Activated effector memory CD4-positive, alpha-beta T cell treated with Interleukin-2 at 50 U/mL for 16 hours (primary cell): ENCODE measurements around the gene NR2E3.

ENCODE experiments used
- DNase-seq: peaks from one replicate; pipeline ENCODE4 v3.0.0-alpha.2; 2020

The NR2E3 gene

GRCh38 chr15:71792521-71792920 is 17.8 kb upstream of the NR2E3 start:
- DNase-seq = no peak

- no peak for DNase-seq
These were observed 11.7 kb upstream of the NR2E3 start for GRCh38 chr15:71798641-71799040.

- no peak for DNase-seq
These were observed 10.2 kb upstream of the NR2E3 start for GRCh38 chr15:71800190-71800589.

- no peak for DNase-seq
These were observed 9.3 kb upstream of the NR2E3 start for GRCh38 chr15:71800835-71801745.

GRCh38 chr15:71801935-71802655 is 8.3 kb upstream of the NR2E3 start:
- no peak for DNase-seq

- no peak for DNase-seq
These were observed 7.6 kb upstream of the NR2E3 start for GRCh38 chr15:71802770-71803169.

GRCh38 chr15:71804226-71804625 is 6.1 kb upstream of the NR2E3 start:
- DNase-seq = no peak

- no peak for DNase-seq
These were observed 5.5 kb upstream of the NR2E3 start for GRCh38 chr15:71804695-71805470.

GRCh38 chr15:71806452-71806931 is 3.9 kb upstream of the NR2E3 start:
- DNase-seq = no peak

- no peak for DNase-seq
These were observed 3.2 kb upstream of the NR2E3 start for GRCh38 chr15:71807125-71807629.

- DNase-seq = no peak
These were observed 2.7 kb upstream of the NR2E3 start for GRCh38 chr15:71807691-71808091.

- no peak for DNase-seq
These were observed 1.9 kb upstream of the NR2E3 start for GRCh38 chr15:71808311-71809020.

- DNase-seq = no peak
These were observed 1.0 kb upstream of the NR2E3 start for GRCh38 chr15:71809346-71809745.

GRCh38 chr15:71811036-71811736 is 832 bp downstream of the NR2E3 start:
- no peak for DNase-seq

GRCh38 chr15:71811752-71812735 is 1.7 kb downstream of the NR2E3 start:
- DNase-seq = no peak

- no peak for DNase-seq
These were observed 2.8 kb downstream of the NR2E3 start for GRCh38 chr15:71812966-71813722.

GRCh38 chr15:71813723-71814470 is 3.5 kb downstream of the NR2E3 start:
- no peak for DNase-seq

- no peak for DNase-seq
These were observed 4.9 kb downstream of the NR2E3 start for GRCh38 chr15:71815301-71815700.

- DNase-seq = no peak
These were observed 7.0 kb downstream of the NR2E3 start for GRCh38 chr15:71817351-71817750.
